ENCODE results near the gene ABCA5. TPM values are rescaled to one million over a fixed set of nuclear protein-coding genes. Genes with fewer than 3 reads are reported as not detected.

Gene ABCA5
- total and polyA plus RNA-seq, 2 donors (not counting 3 experiments of a cell fraction or from before 2014, with no cell fraction given): 9.3 to 23.2 TPM

DNA sequence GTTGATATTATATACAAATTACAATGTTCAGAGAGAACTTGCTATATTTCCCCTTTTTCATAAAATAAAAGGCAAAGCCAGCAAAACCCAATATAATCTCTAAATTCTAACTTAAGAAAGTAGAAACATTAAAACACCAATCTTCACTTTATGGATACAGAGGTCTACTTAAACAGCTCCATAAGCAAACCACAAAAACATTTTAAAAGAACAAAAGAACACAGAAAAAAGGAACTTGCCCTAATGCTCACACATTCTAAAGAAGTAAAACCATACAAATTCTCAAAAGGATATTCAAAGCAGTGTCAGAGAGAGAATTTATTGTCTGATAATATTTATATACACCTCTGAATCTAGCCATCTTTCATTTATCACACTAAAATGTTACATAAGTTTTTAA lies 98.9 kb downstream of the ABCA5 start:
- no peaks in the 10 kb centered on the region for H3K79me2 ChIP-seq (ENCODE audit: control insufficient read depth, insufficient read depth, low read length)
- H3K4me3 ChIP-seq (replicated peaks in 1 of 3; ENCODE audit: insufficient read depth in 1 of 3, low read depth in 1 of 3, low read length in 3 of 3): no peak overlapping the region
- no peak overlapping the region for H3K27ac ChIP-seq (ENCODE audit: insufficient read depth, low read depth, low read length)
- POLR2A ChIA-PET: no interaction called here
- H2AFZ ChIP-seq (ENCODE audit: low read depth, low read length): no peak overlapping the region
- intact Hi-C loops (cut with micrococcal nuclease): no loop called here
- DNase-seq (ENCODE audit: low read depth, low spot score) (no peak), FAIRE-seq (no peak)
- H4K20me1 ChIP-seq (replicated peaks; ENCODE audit: control insufficient read depth, extremely low read depth, insufficient read depth, low read length): no peaks in the 10 kb centered on the region
- no peak overlapping the region for H3K9ac ChIP-seq (replicated peaks; ENCODE audit: extremely low read depth, insufficient read depth, low read length)
- no peaks in the 10 kb centered on the region for H3K4me1 ChIP-seq (ENCODE audit: control insufficient read depth, extremely low read depth, insufficient read depth, low read length)
- dilution Hi-C loops (cut with MboI; ENCODE audit: extremely low pct_ligation_motif_present, low sequenced_read_pairs): no loop called here
- TF ChIP-seq POLR2A (IDR thresholded peaks at IDR 0.05; ENCODE audit: low read depth, low read length) (no peak), EZH2 (IDR thresholded peaks at IDR 0.05; ENCODE audit: borderline replicate concordance, low read depth, low read length, severe bottlenecking) (no peak), POLR2AphosphoS5 (IDR thresholded peaks at IDR 0.05; ENCODE audit: insufficient read depth, low read depth, low read length) (no peak), GATA2 (IDR thresholded peaks at IDR 0.05; ENCODE audit: insufficient read depth, insufficient read length, low read depth, low read length) (no peak), MYC (IDR thresholded peaks at IDR 0.05; ENCODE audit: low read depth, low read length) (no peak), FOS (IDR thresholded peaks at IDR 0.05; ENCODE audit: borderline replicate concordance, insufficient read depth, low read length) (no peak), JUN (IDR thresholded peaks at IDR 0.05; ENCODE audit: borderline replicate concordance, insufficient read depth, insufficient read length, low read depth) (no peak)
- TF ChIP-seq, protein P1, sequence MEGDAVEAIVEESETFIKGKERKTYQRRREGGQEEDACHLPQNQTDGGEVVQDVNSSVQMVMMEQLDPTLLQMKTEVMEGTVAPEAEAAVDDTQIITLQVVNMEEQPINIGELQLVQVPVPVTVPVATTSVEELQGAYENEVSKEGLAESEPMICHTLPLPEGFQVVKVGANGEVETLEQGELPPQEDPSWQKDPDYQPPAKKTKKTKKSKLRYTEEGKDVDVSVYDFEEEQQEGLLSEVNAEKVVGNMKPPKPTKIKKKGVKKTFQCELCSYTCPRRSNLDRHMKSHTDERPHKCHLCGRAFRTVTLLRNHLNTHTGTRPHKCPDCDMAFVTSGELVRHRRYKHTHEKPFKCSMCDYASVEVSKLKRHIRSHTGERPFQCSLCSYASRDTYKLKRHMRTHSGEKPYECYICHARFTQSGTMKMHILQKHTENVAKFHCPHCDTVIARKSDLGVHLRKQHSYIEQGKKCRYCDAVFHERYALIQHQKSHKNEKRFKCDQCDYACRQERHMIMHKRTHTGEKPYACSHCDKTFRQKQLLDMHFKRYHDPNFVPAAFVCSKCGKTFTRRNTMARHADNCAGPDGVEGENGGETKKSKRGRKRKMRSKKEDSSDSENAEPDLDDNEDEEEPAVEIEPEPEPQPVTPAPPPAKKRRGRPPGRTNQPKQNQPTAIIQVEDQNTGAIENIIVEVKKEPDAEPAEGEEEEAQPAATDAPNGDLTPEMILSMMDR (IDR thresholded peaks at IDR 0.05; ENCODE audit: extremely low read depth in 1 of 2, insufficient read depth in 1 of 2, low read depth in 1 of 2, low read length in 2 of 2): no peak
- TF ChIP-seq, protein P2, sequence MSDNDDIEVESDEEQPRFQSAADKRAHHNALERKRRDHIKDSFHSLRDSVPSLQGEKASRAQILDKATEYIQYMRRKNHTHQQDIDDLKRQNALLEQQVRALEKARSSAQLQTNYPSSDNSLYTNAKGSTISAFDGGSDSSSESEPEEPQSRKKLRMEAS (IDR thresholded peaks at IDR 0.05; ENCODE audit: insufficient read depth, insufficient read length): no peak
- no TSS peak for BruUV-seq (replicated peaks)
- no peak overlapping the region for H3K4me2 ChIP-seq (ENCODE audit: insufficient read depth, low read length)
- no peaks in the 10 kb centered on the region for H3K36me3 ChIP-seq (ENCODE audit: control insufficient read depth in 2 of 2, extremely low read depth in 1 of 2, insufficient read depth in 2 of 2, low read length in 2 of 2)
- H3K9me1 ChIP-seq (replicated peaks; ENCODE audit: control insufficient read depth, extremely low read depth, insufficient read depth, low read length): no peaks in the 10 kb centered on the region
- CTCF ChIA-PET: interaction anchor here (1.5 kb wide), 1 partner anchor 11 kb away, joined by 3 read pairs; no protein-coding TSS in a partner anchor
- H3K9me3 ChIP-seq (replicated peaks; ENCODE audit: control insufficient read depth, insufficient read depth, low read length): no peaks in the 10 kb centered on the region
- no peaks in the 10 kb centered on the region for H3K27me3 ChIP-seq (ENCODE audit: control insufficient read depth in 2 of 2, insufficient read depth in 2 of 2, low read length in 2 of 2)
